Measurements from ENCODE around the gene MYOM3. TPM values are rescaled to one million over a fixed set of nuclear protein-coding genes. Genes with fewer than 3 reads are reported as not detected.
"Not testable (repeated sequence)": the region's sequence is repeated elsewhere in the genome, so short reads cannot be mapped to it uniquely, and the experiment has no call there.

Gene MYOM3
- total RNA-seq, 2 experiments from 2014 or later, result not detected

GRCh38 chr1:24042315-24042714, 69.6 kb downstream of the MYOM3 start:
- Mint-ChIP-seq H3K4me3 (no peak overlapping the region), H3K9me3 (ENCODE audit: insufficient read depth) (no peaks in the 10 kb centered on the region), H3K27me3 (ENCODE audit: low read depth) (peaks cover 9% of the 10 kb centered on the region), H3K4me1 (ENCODE audit: low read depth) (no peaks in the 10 kb centered on the region), H3K27ac (no peak overlapping the region), H3K36me3 (ENCODE audit: low read depth) (no peaks in the 10 kb centered on the region)
- POLR2A ChIA-PET, result no interaction called here
- no peak for DNase-seq
- ATAC-seq, result no peak
- CTCF ChIA-PET, result interaction anchor here (1.1 kb wide), 1 partner anchor 404 kb away, joined by 3 read pairs; no protein-coding TSS in a partner anchor

GRCh38 chr1:24036088-24036487, 75.8 kb downstream of the MYOM3 start:
- ChIA-PET CTCF (no interaction called here), POLR2A (no interaction called here)
- H3K27me3 Mint-ChIP-seq (ENCODE audit: low read depth), result peaks cover 10% of the 10 kb centered on the region
- H3K9me3 Mint-ChIP-seq (ENCODE audit: insufficient read depth), result no peaks in the 10 kb centered on the region
- ATAC-seq (no peak), DNase-seq (no peak)
- no peaks in the 10 kb centered on the region for H3K36me3 Mint-ChIP-seq (ENCODE audit: low read depth)
- no peak overlapping the region for H3K4me3 Mint-ChIP-seq
- no peak overlapping the region for H3K27ac Mint-ChIP-seq
- H3K4me1 Mint-ChIP-seq (ENCODE audit: low read depth), result no peaks in the 10 kb centered on the region

- Mint-ChIP-seq H3K9me3 (ENCODE audit: insufficient read depth) (no peaks in the 10 kb centered on the region), H3K4me1 (ENCODE audit: low read depth) (no peaks in the 10 kb centered on the region), H3K36me3 (ENCODE audit: low read depth) (no peaks in the 10 kb centered on the region), H3K4me3 (no peak overlapping the region), H3K27me3 (ENCODE audit: low read depth) (peaks cover 5% of the 10 kb centered on the region), H3K27ac (no peak overlapping the region)
- no peak for ATAC-seq
- POLR2A ChIA-PET, result no interaction called here
- CTCF ChIA-PET, result no interaction called here
- DNase-seq, result no peak
Observed at GRCh38 chr1:24032981-24033380, 79.0 kb downstream of the MYOM3 start.

- ATAC-seq; H3K4me3 Mint-ChIP-seq; H3K4me1 Mint-ChIP-seq (ENCODE audit: low read depth); DNase-seq; H3K36me3 Mint-ChIP-seq (ENCODE audit: low read depth); POLR2A ChIA-PET; H3K27me3 Mint-ChIP-seq (ENCODE audit: low read depth); H3K9me3 Mint-ChIP-seq (ENCODE audit: insufficient read depth); H3K27ac Mint-ChIP-seq; CTCF ChIA-PET: not testable (repeated sequence)
Observed at GRCh38 chr1:24030976-24031516, 80.9 kb downstream of the MYOM3 start.

GRCh38 chr1:24027838-24028468, 84.0 kb downstream of the MYOM3 start:
- no peaks in the 10 kb centered on the region for H3K36me3 Mint-ChIP-seq (ENCODE audit: low read depth)
- H3K4me1 Mint-ChIP-seq (ENCODE audit: low read depth), result no peaks in the 10 kb centered on the region
- H3K27ac Mint-ChIP-seq, result no peak overlapping the region
- DNase-seq (no peak), ATAC-seq (peak; percentile 42)
- ChIA-PET POLR2A (interaction anchor here (1.1 to 1.5 kb wide), 3 partner anchors 48 to 63 kb away, joined by 3 to 6 read pairs (median 3); partner anchors contain the start of gene SRSF10), CTCF (interaction anchor here (0.6 to 3.5 kb wide), 13 partner anchors 47 to 220 kb away, joined by 3 to 11 read pairs (median 4); partner anchors contain the start of genes PNRC2 and SRSF10)
- H3K4me3 Mint-ChIP-seq, result no peak overlapping the region
- H3K27me3 Mint-ChIP-seq (ENCODE audit: low read depth), result no peaks in the 10 kb centered on the region
- no peaks in the 10 kb centered on the region for H3K9me3 Mint-ChIP-seq (ENCODE audit: insufficient read depth)

- H3K27me3 Mint-ChIP-seq (ENCODE audit: low read depth), result peaks cover 10% of the 10 kb centered on the region
- POLR2A ChIA-PET, result no interaction called here
- H3K4me1 Mint-ChIP-seq (ENCODE audit: low read depth), result no peaks in the 10 kb centered on the region
- no peak overlapping the region for H3K4me3 Mint-ChIP-seq
- CTCF ChIA-PET, result no interaction called here
- H3K36me3 Mint-ChIP-seq (ENCODE audit: low read depth), result no peaks in the 10 kb centered on the region
- H3K9me3 Mint-ChIP-seq (ENCODE audit: insufficient read depth), result no peaks in the 10 kb centered on the region
- no peak for ATAC-seq
- no peak overlapping the region for H3K27ac Mint-ChIP-seq
- no peak for DNase-seq
Observed at GRCh38 chr1:24022581-24023361, 89.2 kb downstream of the MYOM3 start.

- no peaks in the 10 kb centered on the region for H3K9me3 Mint-ChIP-seq (ENCODE audit: insufficient read depth)
- H3K4me1 Mint-ChIP-seq (ENCODE audit: low read depth), result no peaks in the 10 kb centered on the region
- no peak overlapping the region for H3K27ac Mint-ChIP-seq
- H3K4me3 Mint-ChIP-seq, result no peak overlapping the region
- H3K27me3 Mint-ChIP-seq (ENCODE audit: low read depth), result peaks cover 10% of the 10 kb centered on the region
- ATAC-seq (no peak), DNase-seq (no peak)
- H3K36me3 Mint-ChIP-seq (ENCODE audit: low read depth), result no peaks in the 10 kb centered on the region
- ChIA-PET CTCF (interaction anchor here (0.7 kb wide), 1 partner anchor 15 kb away, joined by 3 read pairs; no protein-coding TSS in a partner anchor), POLR2A (no interaction called here)
Observed at GRCh38 chr1:24021403-24022266, 90.3 kb downstream of the MYOM3 start.

- H3K27ac Mint-ChIP-seq, result no peak overlapping the region
- H3K4me1 Mint-ChIP-seq (ENCODE audit: low read depth), result no peaks in the 10 kb centered on the region
- ATAC-seq, result no peak
- H3K27me3 Mint-ChIP-seq (ENCODE audit: low read depth), result peaks cover 10% of the 10 kb centered on the region
- H3K4me3 Mint-ChIP-seq, result no peak overlapping the region
- no peaks in the 10 kb centered on the region for H3K9me3 Mint-ChIP-seq (ENCODE audit: insufficient read depth)
- no peak for DNase-seq
- no peaks in the 10 kb centered on the region for H3K36me3 Mint-ChIP-seq (ENCODE audit: low read depth)
- CTCF ChIA-PET, result no interaction called here
- POLR2A ChIA-PET, result no interaction called here
Observed at GRCh38 chr1:24020470-24020869, 91.5 kb downstream of the MYOM3 start.

- no peak for ATAC-seq
- H3K27me3 Mint-ChIP-seq (ENCODE audit: low read depth), result peaks cover 10% of the 10 kb centered on the region
- no peak overlapping the region for H3K4me3 Mint-ChIP-seq
- no peaks in the 10 kb centered on the region for H3K4me1 Mint-ChIP-seq (ENCODE audit: low read depth)
- DNase-seq, result no peak
- no peak overlapping the region for H3K27ac Mint-ChIP-seq
- ChIA-PET POLR2A (no interaction called here), CTCF (no interaction called here)
- H3K9me3 Mint-ChIP-seq (ENCODE audit: insufficient read depth), result no peaks in the 10 kb centered on the region
- H3K36me3 Mint-ChIP-seq (ENCODE audit: low read depth), result no peaks in the 10 kb centered on the region
Observed at GRCh38 chr1:24020025-24020424, 91.9 kb downstream of the MYOM3 start.

- CTCF ChIA-PET, result no interaction called here
Observed at GRCh38 chr1:24018611-24019580, 93.0 kb downstream of the MYOM3 start.

More at GRCh38 chr1:24018611-24019580, 93.0 kb downstream of the MYOM3 start:
- POLR2A ChIA-PET, result no interaction called here
- ATAC-seq (no peak), DNase-seq (no peak)
- no peak overlapping the region for H3K27ac Mint-ChIP-seq
- peaks cover 12% of the 10 kb centered on the region for H3K27me3 Mint-ChIP-seq (ENCODE audit: low read depth)
- no peak overlapping the region for H3K4me3 Mint-ChIP-seq
- no peaks in the 10 kb centered on the region for H3K4me1 Mint-ChIP-seq (ENCODE audit: low read depth)
- no peaks in the 10 kb centered on the region for H3K36me3 Mint-ChIP-seq (ENCODE audit: low read depth)
- H3K9me3 Mint-ChIP-seq (ENCODE audit: insufficient read depth), result no peaks in the 10 kb centered on the region

All from activated CD8-positive, alpha-beta T cell treated with anti-CD3 and anti-CD28 coated beads, Interleukin-2, amount 10 ng/mL, durations not matched to agents 7 days and 5 days (primary cell).